HepG2 (cell line): ENCODE data around the gene TFPI. TPM values are rescaled to one million over a fixed set of nuclear protein-coding genes. Genes with fewer than 3 reads are reported as not detected.

Experiments
- ARNT2 ChIP-seq: sonication (generic); formaldehyde crosslinking; IDR thresholded peaks from 2 replicates; pipeline ENCODE4 v1.8.0; 2022; ENCODE audit warnings: mild to moderate bottlenecking, low read depth, missing genetic modification reagents, moderate library complexity
- BCL3 ChIP-seq: sonication (generic); formaldehyde crosslinking; IDR thresholded peaks from 2 replicates; pipeline ENCODE4 v1.5.1; 2020; ENCODE audit warnings: mild to moderate bottlenecking, missing genetic modification reagents, moderate library complexity
- CC2D1A ChIP-seq: sonication (generic); formaldehyde crosslinking; IDR thresholded peaks from 2 replicates; pipeline ENCODE4 v1.8.1; 2023; ENCODE audit warnings: mild to moderate bottlenecking, missing genetic modification reagents
- CHD4 ChIP-seq: fragments of 200-600 bp; sonication (generic); IDR thresholded peaks from 2 replicates; pipeline ENCODE4 v1.7.0; 2017; ENCODE audit warnings: mild to moderate bottlenecking, low read length, borderline replicate concordance
- FOXA1 ChIP-seq, 2 experiments: fragments of 450-650 bp in 1 of 2; sonication (generic) in 1 of 2; formaldehyde crosslinking in 1 of 2; IDR thresholded peaks; 2 replicates each; pipeline versions ENCODE4 v1.4.0 to v1.6.1; 2016 to 2020; ENCODE audit warnings: missing genetic modification reagents in 1 of 2
- HMG20A ChIP-seq: IDR thresholded peaks from 2 replicates; pipeline ENCODE4 v1.6.1; 2016; ENCODE audit warnings: borderline replicate concordance
- MXI1 ChIP-seq: IDR thresholded peaks from 3 replicates; pipeline ENCODE4 v1.6.1; 2012; ENCODE audit warnings: low read depth, low read length, inconsistent platforms, borderline replicate concordance
- NR3C1 ChIP-seq: sonication (generic); formaldehyde crosslinking; IDR thresholded peaks from 2 replicates; pipeline ENCODE4 v1.4.0; 2020; ENCODE audit warnings: missing genetic modification reagents
- RXRA ChIP-seq: sonication (generic); formaldehyde crosslinking; IDR thresholded peaks from 2 replicates; pipeline ENCODE4 v1.5.1; 2020; ENCODE audit warnings: missing genetic modification reagents
- SIX4 ChIP-seq: sonication (generic); formaldehyde crosslinking; IDR thresholded peaks from 2 replicates; pipeline ENCODE4 v1.4.0; 2020; ENCODE audit warnings: missing genetic modification reagents
- SNRNP70 ChIP-seq: fragments of 200-400 bp; formaldehyde crosslinking; IDR thresholded peaks from 2 replicates; pipeline ENCODE4 v1.6.1; 2017; ENCODE audit warnings: mild to moderate bottlenecking, low read depth, low read length, moderate library complexity
- TBL1XR1 ChIP-seq: fragments of 150-350 bp; IDR thresholded peaks from 2 replicates; pipeline ENCODE4 v1.6.1; 2014; ENCODE audit warnings: borderline replicate concordance, low read length; ENCODE audit not compliant: partially characterized antibody
- TERF1 ChIP-seq: sonication (generic); formaldehyde crosslinking; IDR thresholded peaks from 2 replicates; pipeline ENCODE4 v1.8.0; 2022; ENCODE audit warnings: mild to moderate bottlenecking, missing genetic modification reagents, moderate library complexity
- USF2 ChIP-seq, 2 experiments: sonication (generic) in 1 of 2; formaldehyde crosslinking in 1 of 2; IDR thresholded peaks; 2 replicates each; pipeline versions ENCODE4 v1.5.1 to v1.6.1; 2011 to 2020; ENCODE audit warnings: borderline replicate concordance in 1 of 2, low read depth in 1 of 2, low read length in 1 of 2, mild to moderate bottlenecking in 1 of 2, missing genetic modification reagents in 1 of 2, moderate library complexity in 1 of 2
- ZBTB2 ChIP-seq: sonication (generic); formaldehyde crosslinking; IDR thresholded peaks from 2 replicates; pipeline ENCODE4 v1.8.0; 2022; ENCODE audit warnings: low read depth, missing genetic modification reagents
- ZC3H13 ChIP-seq: sonication (generic); formaldehyde crosslinking; IDR thresholded peaks from 2 replicates; pipeline ENCODE4 v1.8.1; 2023; ENCODE audit warnings: mild to moderate bottlenecking, missing genetic modification reagents, moderate library complexity
- ZEB1 ChIP-seq: IDR thresholded peaks from 2 replicates; pipeline ENCODE4 v1.6.1; 2012; ENCODE audit warnings: mild to moderate bottlenecking, low read depth, inconsistent platforms; ENCODE audit not compliant: insufficient replicate concordance
- ZFP36 ChIP-seq: fragments of 150-350 bp; IDR thresholded peaks from 2 replicates; pipeline ENCODE4 v1.6.1; 2018; ENCODE audit warnings: borderline replicate concordance, low read length, low read depth; ENCODE audit not compliant: partially characterized antibody
- ZNF30 ChIP-seq: sonication (generic); formaldehyde crosslinking; IDR thresholded peaks from 2 replicates; pipeline ENCODE4 v1.5.0; 2020; ENCODE audit warnings: mild to moderate bottlenecking, missing genetic modification reagents
- ZNF335 ChIP-seq: sonication (generic); formaldehyde crosslinking; IDR thresholded peaks from 2 replicates; pipeline ENCODE4 v1.4.0; 2020; ENCODE audit warnings: missing genetic modification reagents
- ZNF430 ChIP-seq: sonication (generic); formaldehyde crosslinking; IDR thresholded peaks from 2 replicates; pipeline ENCODE4 v1.9.0; 2021; ENCODE audit warnings: mild to moderate bottlenecking, missing genetic modification reagents
- ZNF605 ChIP-seq: sonication (generic); formaldehyde crosslinking; IDR thresholded peaks from 2 replicates; pipeline ENCODE4 v1.8.0; 2022; ENCODE audit warnings: mild to moderate bottlenecking, missing genetic modification reagents
- ZNF781 ChIP-seq: sonication (generic); formaldehyde crosslinking; IDR thresholded peaks from 2 replicates; pipeline ENCODE4 v1.5.1; 2020; ENCODE audit warnings: borderline replicate concordance, mild to moderate bottlenecking, missing genetic modification reagents; ENCODE audit errors: not compliant biosample characterization
- ZNF878 ChIP-seq: sonication (generic); formaldehyde crosslinking; IDR thresholded peaks from 2 replicates; pipeline ENCODE4 v1.8.1; 2023; ENCODE audit warnings: mild to moderate bottlenecking, missing genetic modification reagents, moderate library complexity
- polyA plus RNA-seq, 8 experiments: library from polyadenylated mRNA; depleted of rRNA in 3 of 8; stranded (reverse) in 7 of 8; unstranded in 1 of 8; fragments of >200 nt; fragmentation: Illumina TruSeq in 4 of 8; extraction: Trizol in 4 of 8; gene quantifications; 2 replicates each; pipeline versions ENCODE4 v1.2.1 to v1.2.3, GENCODE V29; 2011 to 2016; ENCODE audit warnings: low read depth in 4 of 8, missing spikeins in 1 of 8, mixed read lengths in 1 of 8; ENCODE audit not compliant: insufficient read depth in 1 of 8
- total RNA-seq, 5 experiments: library from RNA; depleted of rRNA; stranded (reverse); fragments of >200 nt; fragmentation: Illumina TruSeq; extraction: Trizol; gene quantifications; 2 replicates each; pipeline ENCODE4 v1.2.3, GENCODE V29; 2016; ENCODE audit warnings: low read depth in 1 of 5
- TF ChIP-seq, protein P1 (sequence below): sonication (generic); formaldehyde crosslinking; IDR thresholded peaks from 2 replicates; pipeline ENCODE4 v1.4.0; 2020; ENCODE audit warnings: mild to moderate bottlenecking, missing genetic modification reagents

Gene TFPI
- total and polyA plus RNA-seq, 2 of the 13 experiments (the other 11 are each of a cell fraction or from before 2014, with no cell fraction given) = 301 to 436 TPM

DNA sequence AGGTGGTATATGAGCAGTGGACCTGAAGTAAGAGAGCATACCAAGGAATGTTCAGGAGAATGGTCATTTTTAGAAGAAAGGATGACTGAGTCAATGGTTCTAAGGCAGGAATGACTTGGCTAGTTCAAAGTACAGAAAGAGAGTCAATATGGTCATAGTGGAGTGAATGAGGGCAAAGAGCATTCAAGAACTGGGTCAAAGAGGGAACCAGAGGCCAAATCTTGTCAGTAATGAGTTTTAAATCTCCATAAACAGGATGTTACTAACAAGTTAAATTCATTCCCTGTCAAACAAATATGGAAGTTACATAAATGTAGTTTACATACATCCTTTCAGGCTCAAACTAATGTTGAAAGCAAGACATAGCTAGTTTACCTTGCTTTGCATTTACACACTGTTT is 122.3 kb downstream of the TFPI start (continued):
- TF ChIP-seq USF2 (IDR thresholded peaks at IDR 0.05; ENCODE audit: low read depth, low read length) = no peak
- no peak for TF ChIP-seq USF2 (CRISPR knock-in tag; IDR thresholded peaks at IDR 0.05; ENCODE audit: borderline replicate concordance)
- no peak for TF ChIP-seq ZBTB2
- TF ChIP-seq ZNF781 (CRISPR knock-in tag) = no peak
- TF ChIP-seq ARNT2 (CRISPR knock-in tag) = no peak
- TF ChIP-seq SNRNP70 = no peak
- no peak for TF ChIP-seq ZNF430
- no peak for TF ChIP-seq ZNF335 (CRISPR knock-in tag)
- no peak for TF ChIP-seq TBL1XR1
- TF ChIP-seq, protein P1, sequence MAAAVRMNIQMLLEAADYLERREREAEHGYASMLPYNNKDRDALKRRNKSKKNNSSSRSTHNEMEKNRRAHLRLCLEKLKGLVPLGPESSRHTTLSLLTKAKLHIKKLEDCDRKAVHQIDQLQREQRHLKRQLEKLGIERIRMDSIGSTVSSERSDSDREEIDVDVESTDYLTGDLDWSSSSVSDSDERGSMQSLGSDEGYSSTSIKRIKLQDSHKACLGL = no peak
- TF ChIP-seq RXRA (CRISPR knock-in tag) = no peak
- TF ChIP-seq MXI1 = no peak
- TF ChIP-seq ZFP36 = no peak
- no peak for TF ChIP-seq SIX4
- no peak for TF ChIP-seq FOXA1 (IDR thresholded peaks at IDR 0.05)
- no peak for TF ChIP-seq FOXA1 (CRISPR knock-in tag; IDR thresholded peaks at IDR 0.05)
- no peak for TF ChIP-seq TERF1
- TF ChIP-seq ZEB1 = no peak
- no peak for TF ChIP-seq NR3C1
- no peak for TF ChIP-seq CC2D1A (CRISPR knock-in tag)
- no peak for TF ChIP-seq ZNF878 (CRISPR knock-in tag)
- TF ChIP-seq BCL3 = no peak
- no peak for TF ChIP-seq CHD4
- peak; percentile 71; the same call in 1 of the 2 replicates for TF ChIP-seq HMG20A (CRISPR knock-in tag)
- TF ChIP-seq ZC3H13 (CRISPR knock-in tag) = no peak
- no peak for TF ChIP-seq ZNF605 (CRISPR knock-in tag)
- no peak for TF ChIP-seq ZNF30 (CRISPR knock-in tag)
